Large intestine (tissue), 3 donors: ENCODE data around the gene C9orf152. TPM values are rescaled to one million over a fixed set of nuclear protein-coding genes. Genes with fewer than 3 reads are reported as not detected.
A peak's percentile ranks its signal among the peaks of the same experiment; 100 is the strongest.

Source experiments
- DNase-seq, 2 donors: peaks; one replicate each; pipeline versions ENCODE4 v3.0.0 to v3.0.0-alpha.2; 2013
- H3K27ac ChIP-seq: one replicate; pipeline ENCODE4 v1.5.1; 2013; ENCODE audit warnings: low read length
- H3K27me3 ChIP-seq: 2 replicates; pipeline ENCODE4 v1.6.1; 2013; ENCODE audit warnings: low read length; ENCODE audit not compliant: control insufficient read depth, insufficient read depth
- H3K36me3 ChIP-seq: 2 replicates; pipeline ENCODE4 v1.6.1; 2013; ENCODE audit warnings: low read length; ENCODE audit not compliant: control insufficient read depth, insufficient read depth
- H3K4me1 ChIP-seq: one replicate; pipeline ENCODE4 v1.6.1; 2013; ENCODE audit warnings: low read length; ENCODE audit not compliant: control insufficient read depth, insufficient read depth
- H3K4me3 ChIP-seq: one replicate; pipeline ENCODE4 v1.5.1; 2013; ENCODE audit warnings: low read length
- H3K9me3 ChIP-seq: one replicate; pipeline ENCODE4 v1.6.1; 2013; ENCODE audit warnings: mild to moderate bottlenecking, low read depth, low read length, moderate library complexity; ENCODE audit not compliant: control insufficient read depth
- WGBS: methylation state at CpG from one replicate; pipeline ENCODE4 v1.1.5; 2013; ENCODE audit warnings: low lambda C conversion rate; ENCODE audit not compliant: insufficient coverage; 5-methylcytosine and 5-hydroxymethylcytosine counted together
- polyA plus RNA-seq: library from polyadenylated mRNA; unstranded; fragments of 120-200 nt; gene quantifications from one replicate; pipeline ENCODE4 v1.2.1, GENCODE V29; 2013

The C9orf152 gene
- polyA plus RNA-seq, 1 donor: 7.6 TPM

DNA sequence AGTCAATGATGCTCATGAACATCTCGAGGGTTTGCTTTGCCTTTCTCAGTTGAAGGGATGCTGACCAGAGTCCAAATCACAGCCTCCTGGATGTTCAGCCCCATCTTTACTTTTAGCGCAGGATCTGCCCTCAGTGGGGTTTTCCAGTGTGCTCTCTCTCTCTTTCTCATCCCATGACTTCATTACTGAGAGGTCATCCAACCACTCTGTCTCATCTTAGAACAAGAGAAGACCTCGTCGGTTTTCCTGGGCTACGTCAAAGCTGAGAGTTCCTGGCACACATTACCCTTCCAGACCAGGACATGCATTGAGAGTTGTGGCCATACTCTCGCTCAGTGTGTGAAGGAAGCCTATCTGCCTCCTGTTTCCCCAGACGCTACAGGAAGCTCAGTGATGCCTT lies 47.3 kb downstream of the C9orf152 start:
- no peak for DNase-seq
- Histone ChIP-seq H3K4me3 (no peak overlapping the region), H3K27me3 (no peaks in the 10 kb centered on the region), H3K36me3 (peaks cover 31% of the 10 kb centered on the region), H3K9me3 (no peaks in the 10 kb centered on the region), H3K4me1 (no peaks in the 10 kb centered on the region), H3K27ac (no peak overlapping the region)
- WGBS: no CpG with 5 or more reads among the region's 7 CpGs

DNA sequence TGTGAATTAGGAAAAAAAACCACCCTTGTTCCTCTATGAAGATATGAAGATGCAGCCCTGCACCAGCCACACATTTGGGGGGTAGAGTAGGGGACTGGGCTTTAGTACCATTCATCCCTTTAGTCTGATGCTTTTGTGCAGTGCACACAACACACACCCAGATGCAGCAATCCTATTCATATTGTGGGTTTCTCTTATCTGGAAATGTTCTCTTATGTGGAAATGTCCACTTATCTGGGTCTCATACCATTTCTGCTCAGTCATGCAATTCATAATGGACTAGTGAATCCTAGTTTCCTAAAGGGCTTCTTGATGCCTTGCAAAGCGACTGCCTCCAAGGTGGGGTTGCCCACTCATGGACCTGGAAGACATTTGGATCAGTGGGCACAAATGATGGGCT lies 47.8 kb downstream of the C9orf152 start:
- no CpG with 5 or more reads among the region's 1 CpG for WGBS
- no peak for DNase-seq
- no peaks in the 10 kb centered on the region for H3K27me3 ChIP-seq

DNA sequence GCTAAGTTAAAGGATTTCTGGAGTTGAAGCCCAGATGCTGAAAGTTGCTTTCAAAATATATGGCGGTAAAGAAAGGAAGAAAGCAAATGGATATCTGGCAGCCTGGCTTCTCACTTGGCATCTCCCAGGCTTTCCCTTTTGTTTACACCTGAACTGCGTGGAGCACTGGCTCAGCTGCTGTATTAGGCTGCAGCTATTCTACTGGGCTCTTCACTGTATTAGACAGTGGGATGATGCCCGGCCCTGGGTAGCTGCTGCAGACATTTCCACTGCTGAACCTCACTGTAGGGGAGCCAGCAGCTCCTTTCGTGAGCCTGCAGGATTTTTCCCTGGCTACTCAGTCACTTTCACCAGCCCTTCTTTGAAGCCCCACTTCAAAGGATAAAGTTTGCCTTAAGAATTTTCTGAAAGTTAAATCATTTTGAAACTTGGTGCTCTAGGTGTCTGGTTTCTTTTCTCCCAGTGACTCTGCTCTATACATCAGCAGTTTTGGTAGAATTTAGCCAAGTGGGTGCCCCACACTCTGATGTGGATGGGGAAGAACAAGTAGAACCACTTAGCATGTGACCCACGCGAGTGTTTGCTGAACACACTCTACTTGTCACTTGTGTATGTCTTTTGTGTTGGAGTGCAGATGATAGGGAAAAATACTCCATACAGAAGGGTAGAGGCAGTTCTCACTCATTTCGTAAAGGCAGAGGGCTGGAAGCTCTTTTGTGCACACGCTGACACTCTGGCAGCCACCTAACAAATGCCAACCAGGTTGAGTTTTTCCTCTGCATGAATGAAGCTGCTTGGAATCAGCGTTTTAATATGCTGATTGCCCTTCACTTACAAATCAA lies 49.9 kb downstream of the C9orf152 start:
- Histone ChIP-seq H3K27me3 (no peaks in the 10 kb centered on the region), H3K9me3 (no peaks in the 10 kb centered on the region), H3K27ac (no peak overlapping the region), H3K4me3 (no peak overlapping the region), H3K36me3 (peaks cover 33% of the 10 kb centered on the region), H3K4me1 (no peaks in the 10 kb centered on the region)
- WGBS: no CpG with 5 or more reads among the region's 9 CpGs
- DNase-seq: no peak

More for the DNA sequence above, 47.8 kb downstream of the C9orf152 start:
- H3K9me3 ChIP-seq: no peaks in the 10 kb centered on the region
- no peak overlapping the region for H3K27ac ChIP-seq
- H3K4me3 ChIP-seq: no peak overlapping the region
- peaks cover 33% of the 10 kb centered on the region for H3K36me3 ChIP-seq
- no peaks in the 10 kb centered on the region for H3K4me1 ChIP-seq

DNA sequence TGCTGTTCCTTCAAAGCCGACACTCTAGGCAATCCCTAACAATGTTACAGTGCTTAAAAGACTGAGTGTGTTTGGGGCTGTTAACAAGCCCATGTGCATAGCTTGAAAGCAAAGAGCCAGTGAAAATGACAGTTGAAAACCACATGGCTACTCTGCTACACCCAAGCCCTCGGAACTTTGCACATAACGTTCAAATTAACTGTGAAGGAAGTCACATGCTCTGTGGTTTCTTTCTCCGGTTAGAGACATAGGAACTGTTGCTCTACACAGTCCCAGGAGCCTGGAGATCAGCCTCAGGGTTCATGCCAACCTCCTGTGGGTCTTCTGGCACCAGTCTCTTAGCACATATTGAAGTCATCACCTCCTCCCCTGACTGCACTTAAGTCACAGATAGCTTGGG lies 51.1 kb downstream of the C9orf152 start:
- DNase-seq: no peak
- 40% methylated on average over 1 of the region's 4 CpGs for WGBS

DNA sequence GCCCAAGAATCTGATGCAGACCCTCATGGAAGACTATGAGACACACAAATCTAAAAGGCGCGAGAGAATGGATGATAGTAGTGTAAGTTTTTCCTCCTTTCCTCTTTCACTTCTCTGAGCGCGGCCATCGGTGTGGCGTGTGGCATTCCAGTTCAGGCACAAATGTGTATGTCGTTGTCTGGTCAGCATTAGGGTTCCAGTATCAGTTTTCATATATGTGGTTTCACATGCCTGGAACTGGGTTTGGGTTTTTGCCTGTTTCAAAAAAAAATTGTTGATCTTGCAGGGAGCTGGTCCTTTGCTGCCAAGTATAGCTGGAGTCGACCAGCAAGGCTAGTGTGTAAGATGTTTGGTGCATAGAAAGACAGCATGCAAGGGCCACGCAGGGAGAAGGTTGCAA lies 51.5 kb downstream of the C9orf152 start:
- no peaks in the 10 kb centered on the region for H3K9me3 ChIP-seq
- no peak for DNase-seq
- H3K36me3 ChIP-seq: peaks cover 31% of the 10 kb centered on the region
- no CpG with 5 or more reads among the region's 9 CpGs for WGBS
- H3K27me3 ChIP-seq: no peaks in the 10 kb centered on the region
- no peak overlapping the region for H3K27ac ChIP-seq
- H3K4me3 ChIP-seq: no peak overlapping the region
- no peaks in the 10 kb centered on the region for H3K4me1 ChIP-seq

More for the DNA sequence above, 51.1 kb downstream of the C9orf152 start:
- Histone ChIP-seq H3K27ac (no peak overlapping the region), H3K36me3 (peaks cover 33% of the 10 kb centered on the region), H3K4me3 (no peak overlapping the region), H3K27me3 (no peaks in the 10 kb centered on the region), H3K9me3 (no peaks in the 10 kb centered on the region), H3K4me1 (no peaks in the 10 kb centered on the region)

DNA sequence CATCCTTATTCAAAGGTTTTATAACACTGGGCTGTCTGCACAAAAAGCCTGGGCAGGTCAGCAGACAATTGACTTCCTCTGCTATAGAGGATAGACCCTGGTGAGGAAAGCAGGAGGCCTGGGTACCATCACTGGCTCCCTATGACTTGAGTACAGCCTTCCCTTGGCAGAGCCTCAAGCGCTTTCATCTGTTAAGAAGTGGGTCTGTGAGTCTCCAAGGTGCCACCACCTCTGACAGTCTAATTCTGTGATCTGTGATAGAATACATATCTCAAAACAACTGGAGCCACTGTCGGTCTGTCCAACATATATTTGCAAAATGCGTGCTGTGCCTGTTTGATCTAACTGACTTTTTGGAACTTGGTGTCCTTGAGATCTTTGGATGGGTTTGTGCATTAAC lies 52.2 kb downstream of the C9orf152 start:
- Histone ChIP-seq H3K27me3 (no peaks in the 10 kb centered on the region), H3K4me1 (no peaks in the 10 kb centered on the region), H3K36me3 (peaks cover 26% of the 10 kb centered on the region), H3K4me3 (no peak overlapping the region), H3K9me3 (no peaks in the 10 kb centered on the region), H3K27ac (no peak overlapping the region)
- no CpG with 5 or more reads among the region's 3 CpGs for WGBS
- DNase-seq: no peak

DNA sequence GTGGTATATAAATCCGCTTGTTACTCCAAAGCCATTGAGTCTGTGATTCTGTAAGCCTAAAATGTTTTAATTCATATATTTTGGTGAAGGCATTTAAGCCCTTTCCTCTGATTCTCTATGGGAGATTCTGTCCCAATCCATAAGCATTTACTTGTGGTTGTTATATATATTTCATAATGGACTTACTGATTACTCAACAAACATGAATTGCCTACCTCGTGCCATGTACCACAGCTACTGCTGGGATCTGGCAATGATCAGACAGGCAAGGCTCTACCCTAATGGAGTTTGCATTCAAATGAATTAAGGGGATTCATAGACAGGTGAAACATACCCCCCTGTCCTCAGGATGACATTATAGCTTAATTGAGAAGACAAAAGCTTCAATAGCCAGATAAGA lies 54.5 kb downstream of the C9orf152 start:
- H3K4me1 ChIP-seq: no peaks in the 10 kb centered on the region
- no CpG with 5 or more reads among the region's 2 CpGs for WGBS
- no peak for DNase-seq
- no peak overlapping the region for H3K27ac ChIP-seq
- H3K27me3 ChIP-seq: no peaks in the 10 kb centered on the region
- H3K4me3 ChIP-seq: no peak overlapping the region
- peaks cover 16% of the 10 kb centered on the region for H3K36me3 ChIP-seq
- no peaks in the 10 kb centered on the region for H3K9me3 ChIP-seq

DNA sequence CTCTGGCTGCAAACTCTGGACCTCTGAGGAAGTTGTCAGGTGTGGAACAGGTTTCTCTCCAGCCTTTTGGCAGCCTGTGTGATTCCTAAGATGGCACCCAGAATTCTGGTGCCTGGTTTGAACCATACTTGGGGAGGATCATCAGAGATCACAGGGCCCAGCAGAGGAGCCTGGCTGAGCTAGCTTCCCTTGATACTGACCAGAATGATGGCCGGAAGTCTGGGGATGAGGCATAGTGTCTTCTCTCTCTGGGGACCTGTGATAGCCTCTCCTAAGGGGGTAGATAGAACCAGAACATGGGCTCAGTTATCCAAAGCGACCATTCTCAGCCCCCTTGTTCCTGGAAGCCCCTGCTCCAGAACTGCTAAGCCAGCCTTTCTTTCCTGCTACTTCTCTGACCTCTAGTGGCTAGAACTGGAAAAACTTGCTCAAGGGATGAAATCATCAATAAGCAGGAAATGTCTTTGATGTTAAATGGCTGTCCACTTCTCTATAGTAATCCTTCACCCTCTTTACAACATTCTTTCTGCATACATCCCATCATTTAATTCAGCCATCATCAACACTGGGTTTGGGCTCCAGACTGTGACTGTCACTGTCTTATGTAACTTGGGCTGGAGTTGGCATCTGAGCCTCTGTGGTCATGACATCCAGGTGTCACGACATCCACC lies 55.1 kb downstream of the C9orf152 start:
- H3K4me1 ChIP-seq: no peaks in the 10 kb centered on the region
- DNase-seq: peak in 1 of 2 donors; percentile 48
- no peak overlapping the region for H3K27ac ChIP-seq
- H3K9me3 ChIP-seq: no peaks in the 10 kb centered on the region
- H3K4me3 ChIP-seq: no peak overlapping the region
- H3K36me3 ChIP-seq: peaks cover 16% of the 10 kb centered on the region
- no CpG with 5 or more reads among the region's 3 CpGs for WGBS
- no peaks in the 10 kb centered on the region for H3K27me3 ChIP-seq

Other genes with a start within 250 kb of the C9orf152 start
- 299 TPM for gene TXN, start 48.3 kb upstream of the C9orf152 start, polyA plus RNA-seq
- not detected for gene TXNDC8, start 129.7 kb upstream of the C9orf152 start, polyA plus RNA-seq